Activated CD4-positive, alpha-beta T cell treated with anti-CD3 and anti-CD28 coated beads, Interleukin-2, amount 50 U/mL, for 48 hours (primary cell): ENCODE measurements around the gene HOXC13.

Source experiments
- DNase-seq, 2 experiments: peaks; one replicate each; pipeline ENCODE4 v3.0.0-alpha.2; 2020

Gene HOXC13

DNA sequence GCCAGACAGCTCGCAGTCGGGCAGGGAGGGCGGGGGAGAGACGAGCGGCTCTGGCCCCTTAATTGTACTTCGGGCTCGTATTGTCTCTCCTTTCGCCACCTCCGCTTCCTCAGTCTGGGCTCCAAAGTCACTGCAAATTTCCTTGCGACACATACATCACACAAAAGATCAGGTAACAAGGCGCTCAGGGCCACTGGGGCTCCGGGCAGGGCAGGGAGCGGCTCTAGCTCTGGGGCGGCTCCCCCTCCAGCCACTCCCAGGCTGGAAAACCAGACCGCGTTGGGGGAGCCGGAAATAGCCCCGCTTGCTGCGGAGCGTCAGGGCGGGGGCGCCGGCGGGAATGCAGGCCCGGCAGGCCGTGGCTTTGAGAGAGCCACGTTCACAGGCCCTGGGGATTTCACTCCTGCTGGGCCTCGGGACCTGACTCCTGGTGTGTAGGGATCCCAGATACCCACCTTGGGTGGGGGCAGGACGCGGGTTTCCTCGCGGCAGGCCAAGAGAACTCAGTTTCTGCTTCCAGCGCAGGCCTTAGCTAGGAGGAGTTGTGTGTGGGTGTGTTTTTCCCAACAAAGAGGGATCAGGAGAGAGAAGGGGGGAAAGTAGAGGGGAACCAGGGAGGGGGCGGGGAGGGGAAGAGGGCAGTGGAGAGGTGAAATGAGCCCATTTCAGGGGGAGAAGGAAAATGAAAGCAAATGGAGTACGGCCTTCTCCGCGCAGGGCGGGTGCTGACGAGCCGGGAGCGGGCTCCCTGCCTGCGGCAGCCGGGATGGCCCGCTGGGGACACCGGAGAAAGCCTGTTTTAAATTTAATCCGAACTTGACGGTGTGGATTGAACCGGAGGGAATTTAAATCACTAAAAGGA, 57.0 kb downstream of the HOXC13 start:
- no peak for DNase-seq
